Activated T-helper 17 cell treated with anti-CD3 and anti-CD28 coated beads, Interleukin-2, amount 50 U/mL, for 72 hours (primary cell): Measurements from ENCODE around the gene ACOT9. TPM values are rescaled to one million over a fixed set of nuclear protein-coding genes. Genes with fewer than 3 reads are reported as not detected.
"Not testable (repeated sequence)": the region's sequence is repeated elsewhere in the genome, so short reads cannot be mapped to it uniquely, and the experiment has no call there.

Experiments used
- ATAC-seq: fragments of 150-1000 bp; cut with Tn5 transposase; replicated peaks from 2 replicates; pipeline ENCODE4 v1.10.0; 2021; ENCODE audit warnings: mild to moderate bottlenecking, moderate library complexity
- H3K27ac Mint-ChIP-seq: one replicate; pipeline ENCODE4 v1.8.0; 2022; ENCODE audit warnings: mixed read lengths
- H3K27me3 Mint-ChIP-seq: one replicate; pipeline ENCODE4 v1.8.0; 2022; ENCODE audit warnings: mixed read lengths
- H3K36me3 Mint-ChIP-seq: one replicate; pipeline ENCODE4 v1.8.0; 2022; ENCODE audit warnings: low read depth, mild to moderate bottlenecking, mixed read lengths
- H3K4me1 Mint-ChIP-seq: one replicate; pipeline ENCODE4 v1.8.0; 2022; ENCODE audit warnings: mixed read lengths
- H3K4me3 Mint-ChIP-seq: one replicate; pipeline ENCODE4 v1.8.0; 2022; ENCODE audit warnings: mild to moderate bottlenecking, mixed read lengths
- H3K9me3 Mint-ChIP-seq: one replicate; pipeline ENCODE4 v1.8.0; 2022; ENCODE audit warnings: mixed read lengths
- total RNA-seq, 2 donors: library from RNA; stranded (reverse); gene quantifications; one replicate each; pipeline ENCODE4 v1.2.3, GENCODE V29; 2022

Gene ACOT9
- total RNA-seq, 2 donors from 2014 or later: 34.5 to 40.1 TPM

GRCh38 chrX:23694606-23695005 is 48.5 kb downstream of the ACOT9 start:
- ATAC-seq: no peak
- no peaks in the 10 kb centered on the region for H3K27me3 Mint-ChIP-seq
- H3K27ac Mint-ChIP-seq: no peak overlapping the region
- H3K9me3 Mint-ChIP-seq: no peaks in the 10 kb centered on the region
- H3K4me1 Mint-ChIP-seq: no peaks in the 10 kb centered on the region
- H3K4me3 Mint-ChIP-seq: no peak overlapping the region
- no peaks in the 10 kb centered on the region for H3K36me3 Mint-ChIP-seq

GRCh38 chrX:23692166-23692565 is 50.9 kb downstream of the ACOT9 start:
- H3K27me3 Mint-ChIP-seq: no peaks in the 10 kb centered on the region
- H3K9me3 Mint-ChIP-seq: no peaks in the 10 kb centered on the region
- H3K4me3 Mint-ChIP-seq: no peak overlapping the region
- peaks cover under 1% of the 10 kb centered on the region for H3K36me3 Mint-ChIP-seq
- no peaks in the 10 kb centered on the region for H3K4me1 Mint-ChIP-seq
- H3K27ac Mint-ChIP-seq: no peak overlapping the region
- ATAC-seq: no peak

GRCh38 chrX:23676486-23676885 is 66.6 kb downstream of the ACOT9 start:
- not testable (repeated sequence) for H3K4me3 Mint-ChIP-seq, H3K27ac Mint-ChIP-seq, H3K4me1 Mint-ChIP-seq, H3K9me3 Mint-ChIP-seq, H3K27me3 Mint-ChIP-seq, ATAC-seq
- peaks cover 71% of the 10 kb centered on the region for H3K36me3 Mint-ChIP-seq

GRCh38 chrX:23673108-23673507 is 70.0 kb downstream of the ACOT9 start:
- Mint-ChIP-seq H3K9me3 (no peaks in the 10 kb centered on the region), H3K36me3 (peaks cover 73% of the 10 kb centered on the region), H3K27ac (no peak overlapping the region), H3K4me3 (no peak overlapping the region), H3K4me1 (no peaks in the 10 kb centered on the region), H3K27me3 (no peaks in the 10 kb centered on the region)
- ATAC-seq: no peak

GRCh38 chrX:23670528-23670927 is 72.5 kb downstream of the ACOT9 start:
- Mint-ChIP-seq H3K36me3 (peaks cover 59% of the 10 kb centered on the region), H3K27me3 (no peaks in the 10 kb centered on the region), H3K4me3 (no peak overlapping the region), H3K4me1 (peaks cover 4% of the 10 kb centered on the region), H3K9me3 (no peaks in the 10 kb centered on the region), H3K27ac (no peak overlapping the region)
- ATAC-seq: no peak

- Mint-ChIP-seq H3K27ac (peak overlapping the region; percentile 90), H3K36me3 (peaks cover 41% of the 10 kb centered on the region), H3K4me3 (peak overlapping the region; percentile 87), H3K4me1 (peaks cover 4% of the 10 kb centered on the region), H3K9me3 (no peaks in the 10 kb centered on the region), H3K27me3 (no peaks in the 10 kb centered on the region)
- ATAC-seq: no peak
Measured at GRCh38 chrX:23668335-23668734, 74.7 kb downstream of the ACOT9 start.

GRCh38 chrX:23667239-23668177 is 75.6 kb downstream of the ACOT9 start, which contains the start of gene PRDX4:
PRDX4 (plus strand) TSS chrX:23667493; CDS start chrX:23667571, 78 bp downstream.
- no peaks in the 10 kb centered on the region for H3K27me3 Mint-ChIP-seq
- ATAC-seq: peak; percentile 69
- H3K27ac Mint-ChIP-seq: peak within 1 kb of the TSS; percentile 90
- peaks cover 9% of the 10 kb centered on the region for H3K4me1 Mint-ChIP-seq
- H3K36me3 Mint-ChIP-seq: peaks cover 33% of the 10 kb centered on the region
- no peaks in the 10 kb centered on the region for H3K9me3 Mint-ChIP-seq
- H3K4me3 Mint-ChIP-seq: peak within 1 kb of the TSS; percentile 87

GRCh38 chrX:23666282-23666681 is 76.8 kb downstream of the ACOT9 start:
- Mint-ChIP-seq H3K27ac (peak overlapping the region; percentile 90), H3K4me3 (peak overlapping the region; percentile 87), H3K4me1 (peaks cover 21% of the 10 kb centered on the region), H3K36me3 (peaks cover 20% of the 10 kb centered on the region), H3K27me3 (no peaks in the 10 kb centered on the region), H3K9me3 (no peaks in the 10 kb centered on the region)
- ATAC-seq: no peak

- Mint-ChIP-seq H3K9me3 (no peaks in the 10 kb centered on the region), H3K27me3 (no peaks in the 10 kb centered on the region), H3K36me3 (peaks cover 12% of the 10 kb centered on the region), H3K27ac (peak overlapping the region; percentile 17), H3K4me3 (no peak overlapping the region), H3K4me1 (peaks cover 23% of the 10 kb centered on the region)
- no peak for ATAC-seq
Measured at GRCh38 chrX:23664496-23664895, 78.6 kb downstream of the ACOT9 start.

GRCh38 chrX:23662853-23663252 is 80.2 kb downstream of the ACOT9 start:
- Mint-ChIP-seq H3K27me3 (no peaks in the 10 kb centered on the region), H3K36me3 (peaks cover 2% of the 10 kb centered on the region), H3K4me3 (peak overlapping the region; percentile 63), H3K27ac (peak overlapping the region; percentile 100), H3K4me1 (peaks cover 23% of the 10 kb centered on the region), H3K9me3 (no peaks in the 10 kb centered on the region)
- ATAC-seq: peak; percentile 74

GRCh38 chrX:23662187-23662586 is 80.9 kb downstream of the ACOT9 start:
- ATAC-seq: peak; percentile 67
- H3K36me3 Mint-ChIP-seq: no peaks in the 10 kb centered on the region
- peak overlapping the region; percentile 100 for H3K27ac Mint-ChIP-seq
- peak overlapping the region; percentile 63 for H3K4me3 Mint-ChIP-seq
- peaks cover 23% of the 10 kb centered on the region for H3K4me1 Mint-ChIP-seq
- no peaks in the 10 kb centered on the region for H3K27me3 Mint-ChIP-seq
- no peaks in the 10 kb centered on the region for H3K9me3 Mint-ChIP-seq

GRCh38 chrX:23661671-23662070 is 81.4 kb downstream of the ACOT9 start:
- ATAC-seq: peak; percentile 43
- no peaks in the 10 kb centered on the region for H3K27me3 Mint-ChIP-seq
- peaks cover 23% of the 10 kb centered on the region for H3K4me1 Mint-ChIP-seq
- H3K27ac Mint-ChIP-seq: peak overlapping the region; percentile 100
- H3K36me3 Mint-ChIP-seq: no peaks in the 10 kb centered on the region
- H3K9me3 Mint-ChIP-seq: no peaks in the 10 kb centered on the region
- H3K4me3 Mint-ChIP-seq: peak overlapping the region; percentile 63

GRCh38 chrX:23660766-23661132 is 82.3 kb downstream of the ACOT9 start:
- Mint-ChIP-seq H3K9me3 (no peaks in the 10 kb centered on the region), H3K36me3 (no peaks in the 10 kb centered on the region), H3K4me1 (peaks cover 19% of the 10 kb centered on the region), H3K4me3 (no peak overlapping the region), H3K27me3 (no peaks in the 10 kb centered on the region), H3K27ac (no peak overlapping the region)
- no peak for ATAC-seq

GRCh38 chrX:23660083-23660765 is 82.9 kb downstream of the ACOT9 start:
- not testable (repeated sequence) for ATAC-seq, H3K27me3 Mint-ChIP-seq, H3K9me3 Mint-ChIP-seq, H3K4me3 Mint-ChIP-seq, H3K27ac Mint-ChIP-seq, H3K36me3 Mint-ChIP-seq
- H3K4me1 Mint-ChIP-seq: peaks cover 19% of the 10 kb centered on the region

GRCh38 chrX:23659339-23659738 is 83.7 kb downstream of the ACOT9 start:
- Mint-ChIP-seq H3K9me3 (no peaks in the 10 kb centered on the region), H3K4me3 (no peak overlapping the region), H3K36me3 (no peaks in the 10 kb centered on the region), H3K4me1 (peaks cover 19% of the 10 kb centered on the region), H3K27me3 (no peaks in the 10 kb centered on the region), H3K27ac (no peak overlapping the region)
- ATAC-seq: no peak
